WI38 (cell line): ENCODE measurements around the gene CYTIP.

ENCODE experiments used
- H3K4me3 ChIP-seq: 2 replicates; pipeline ENCODE4 v1.5.1; 2011; ENCODE audit warnings: low read depth, mild to moderate bottlenecking, control low read depth, low read length
- TF ChIP-seq, protein P1 (sequence below): IDR thresholded peaks from 2 replicates; pipeline ENCODE4 v1.5.1; 2012; ENCODE audit warnings: low read depth, mild to moderate bottlenecking, control low read depth, low read length

The CYTIP gene

DNA sequence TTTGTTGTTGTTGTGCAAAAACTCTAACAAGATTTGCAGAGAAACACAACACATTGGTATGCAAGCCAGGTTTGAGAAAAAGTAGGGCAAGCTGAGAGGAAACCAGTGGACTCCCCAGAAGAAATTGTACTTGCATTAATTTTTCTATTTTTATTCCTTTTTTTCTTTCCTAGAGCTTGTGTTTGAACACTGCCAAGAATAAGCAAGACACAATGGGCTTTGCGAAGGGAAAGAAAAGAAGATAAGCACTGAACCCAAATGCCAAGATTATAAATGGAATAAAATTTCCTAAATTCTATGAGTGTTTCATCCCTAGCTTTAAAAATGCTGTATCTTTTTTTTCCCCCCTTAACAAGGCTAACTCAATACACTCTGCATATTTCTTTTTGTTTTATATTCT, 17.0 kb upstream of the CYTIP start:
- H3K4me3 ChIP-seq = no peak overlapping the region
- TF ChIP-seq, protein P1, sequence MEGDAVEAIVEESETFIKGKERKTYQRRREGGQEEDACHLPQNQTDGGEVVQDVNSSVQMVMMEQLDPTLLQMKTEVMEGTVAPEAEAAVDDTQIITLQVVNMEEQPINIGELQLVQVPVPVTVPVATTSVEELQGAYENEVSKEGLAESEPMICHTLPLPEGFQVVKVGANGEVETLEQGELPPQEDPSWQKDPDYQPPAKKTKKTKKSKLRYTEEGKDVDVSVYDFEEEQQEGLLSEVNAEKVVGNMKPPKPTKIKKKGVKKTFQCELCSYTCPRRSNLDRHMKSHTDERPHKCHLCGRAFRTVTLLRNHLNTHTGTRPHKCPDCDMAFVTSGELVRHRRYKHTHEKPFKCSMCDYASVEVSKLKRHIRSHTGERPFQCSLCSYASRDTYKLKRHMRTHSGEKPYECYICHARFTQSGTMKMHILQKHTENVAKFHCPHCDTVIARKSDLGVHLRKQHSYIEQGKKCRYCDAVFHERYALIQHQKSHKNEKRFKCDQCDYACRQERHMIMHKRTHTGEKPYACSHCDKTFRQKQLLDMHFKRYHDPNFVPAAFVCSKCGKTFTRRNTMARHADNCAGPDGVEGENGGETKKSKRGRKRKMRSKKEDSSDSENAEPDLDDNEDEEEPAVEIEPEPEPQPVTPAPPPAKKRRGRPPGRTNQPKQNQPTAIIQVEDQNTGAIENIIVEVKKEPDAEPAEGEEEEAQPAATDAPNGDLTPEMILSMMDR = no peak

DNA sequence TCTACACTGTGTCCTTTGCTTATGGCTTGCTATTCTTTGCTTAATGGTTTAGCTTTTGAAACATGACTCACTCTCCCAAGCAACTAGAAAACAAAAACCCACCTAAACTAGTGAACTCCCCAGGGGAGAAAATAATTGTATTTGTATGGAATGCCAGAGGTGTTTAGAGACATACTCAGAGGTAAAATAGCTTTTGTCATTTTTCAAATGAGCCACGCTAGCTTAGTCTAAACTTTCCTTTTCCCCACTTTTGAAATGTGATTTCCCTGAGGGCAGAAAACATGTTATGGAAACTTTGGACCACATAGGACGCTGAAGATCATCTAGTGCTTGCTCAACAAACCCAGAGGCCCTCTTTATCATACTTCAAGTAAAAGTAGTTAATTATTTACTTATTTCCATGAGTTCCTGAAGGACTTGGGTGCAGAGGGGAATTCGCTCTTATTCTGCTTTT, 16.5 kb upstream of the CYTIP start:
- TF ChIP-seq, protein P1 = no peak
- H3K4me3 ChIP-seq = no peak overlapping the region

DNA sequence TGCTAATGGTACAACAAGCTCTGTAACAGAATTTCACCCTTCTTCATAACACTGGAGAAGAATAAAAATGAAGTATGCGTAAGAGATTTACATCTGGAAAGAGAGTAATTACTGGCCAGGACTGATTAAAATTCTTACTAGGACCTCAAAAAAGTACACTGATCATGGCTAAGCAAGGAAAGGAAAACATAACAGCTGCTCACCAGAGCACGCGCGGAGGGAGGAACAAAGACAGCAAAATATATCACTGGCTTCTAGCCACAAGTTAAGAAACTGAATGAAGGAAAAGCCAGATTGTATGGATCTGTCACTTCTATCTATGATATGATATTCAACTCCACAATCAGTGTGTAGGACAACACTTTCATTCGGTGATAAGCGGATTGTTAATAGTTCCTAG, 15.6 kb upstream of the CYTIP start:
- TF ChIP-seq, protein P1 = no peak

DNA sequence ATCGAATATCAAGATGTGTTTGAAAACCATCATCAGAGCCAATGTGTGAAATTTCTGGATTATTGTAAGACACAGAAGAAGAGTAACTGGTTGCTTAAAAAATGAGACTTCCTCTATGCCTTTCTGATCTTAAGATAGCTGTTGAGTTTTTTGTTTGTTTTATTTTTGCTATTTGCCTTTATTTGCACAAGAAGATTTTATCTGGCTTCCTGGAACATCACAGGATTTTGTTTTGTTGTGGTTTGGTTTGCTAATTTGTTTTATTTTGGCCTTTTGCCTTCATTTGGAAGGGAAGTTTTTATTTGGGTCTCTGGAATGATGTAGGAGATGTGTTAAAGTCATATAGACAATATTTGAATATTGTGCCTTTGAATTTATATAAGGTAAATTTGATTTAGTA, 3.9 kb upstream of the CYTIP start:
- TF ChIP-seq, protein P1 = no peak
- no peak overlapping the region for H3K4me3 ChIP-seq

More for the DNA sequence above, 15.6 kb upstream of the CYTIP start:
- H3K4me3 ChIP-seq = no peak overlapping the region

DNA sequence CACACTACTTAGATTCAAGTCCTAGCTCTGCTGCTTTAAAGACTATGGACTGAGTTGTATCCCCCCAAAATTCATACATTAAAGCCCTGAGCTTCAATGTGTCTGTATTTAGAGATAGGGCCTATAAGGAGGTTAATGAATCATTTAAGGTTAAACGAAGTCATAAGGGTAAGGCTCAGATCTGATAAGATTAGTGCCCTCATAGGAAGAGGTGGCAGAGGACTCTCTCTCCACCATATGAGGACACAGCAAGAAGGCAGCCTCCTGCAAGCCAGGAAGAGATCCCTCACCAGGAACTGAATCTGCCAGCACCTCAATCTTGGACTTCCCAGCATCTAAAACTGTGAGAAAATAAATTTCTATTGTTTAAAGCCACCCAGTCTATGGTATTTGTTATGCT, 3.1 kb upstream of the CYTIP start:
- H3K4me3 ChIP-seq = no peak overlapping the region
- TF ChIP-seq, protein P1 = no peak

DNA sequence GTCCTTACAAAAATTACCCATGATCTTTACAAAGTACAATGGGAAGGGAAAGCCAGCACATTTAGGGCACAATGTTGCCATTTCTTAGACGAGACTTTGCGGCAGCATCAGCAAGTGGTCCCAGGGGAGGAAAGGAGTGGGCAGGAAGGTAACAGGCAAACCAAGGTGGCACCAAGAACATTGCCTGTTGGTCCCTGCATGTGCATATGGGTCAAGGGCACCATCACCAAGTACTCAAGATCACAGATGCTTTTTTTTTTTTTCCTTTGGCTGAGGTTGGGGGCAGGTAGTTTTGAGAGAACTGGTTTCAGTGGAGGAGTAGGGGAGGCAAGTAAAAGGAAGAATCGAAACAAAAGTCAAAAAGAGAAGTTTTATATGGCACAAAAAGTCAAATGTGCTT, 752 bp upstream of the CYTIP start:
- TF ChIP-seq, protein P1 = no peak
- H3K4me3 ChIP-seq = no peak overlapping the region

DNA sequence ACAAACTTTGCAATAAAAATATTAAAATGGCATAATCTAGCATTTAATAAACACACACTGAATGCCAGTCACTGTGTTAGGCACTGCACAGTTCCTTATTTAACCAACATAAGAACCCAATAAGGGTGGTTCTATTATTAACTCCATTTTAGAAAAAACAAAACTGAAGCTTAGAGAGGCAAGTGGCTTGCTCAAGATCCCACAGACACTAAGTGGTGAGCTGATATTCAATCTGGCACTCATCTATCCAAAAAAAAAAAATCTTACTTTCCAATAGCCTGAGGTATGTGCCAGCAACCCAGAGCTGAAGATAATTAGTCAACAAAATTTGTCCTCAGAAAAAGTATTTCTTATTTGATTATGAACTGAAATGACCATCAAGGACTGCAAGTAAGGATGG, 799 bp downstream of the CYTIP start:
- H3K4me3 ChIP-seq = no peak overlapping the region
- TF ChIP-seq, protein P1 = no peak
